ENCODE results near the gene UFM1. TPM values are rescaled to one million over a fixed set of nuclear protein-coding genes. Genes with fewer than 3 reads are reported as not detected.

Gene UFM1
- total RNA-seq, 2 experiments from 2014 or later = 29.6 to 37.6 TPM

- no peak overlapping the region for H3K4me3 Mint-ChIP-seq
- ATAC-seq (no peak), DNase-seq (no peak)
- H3K27ac Mint-ChIP-seq = no peak overlapping the region
- no peaks in the 10 kb centered on the region for H3K4me1 Mint-ChIP-seq
- H3K27me3 Mint-ChIP-seq = peaks cover 10% of the 10 kb centered on the region
- H3K36me3 Mint-ChIP-seq = no peaks in the 10 kb centered on the region
- CTCF ChIA-PET = no interaction called here
- no peaks in the 10 kb centered on the region for H3K9me3 Mint-ChIP-seq (ENCODE audit: low read depth)
Observed at GRCh38 chr13:38376546-38376945, 26.9 kb downstream of the UFM1 start.

GRCh38 chr13:38381890-38382289 is 32.2 kb downstream of the UFM1 start:
- H3K27me3 Mint-ChIP-seq = peaks cover 8% of the 10 kb centered on the region
- DNase-seq (no peak), ATAC-seq (no peak)
- H3K36me3 Mint-ChIP-seq = no peaks in the 10 kb centered on the region
- no peak overlapping the region for H3K4me3 Mint-ChIP-seq
- CTCF ChIA-PET = no interaction called here
- no peak overlapping the region for H3K27ac Mint-ChIP-seq
- H3K9me3 Mint-ChIP-seq (ENCODE audit: low read depth) = no peaks in the 10 kb centered on the region
- H3K4me1 Mint-ChIP-seq = no peaks in the 10 kb centered on the region

GRCh38 chr13:38382946-38383345 is 33.3 kb downstream of the UFM1 start:
- Mint-ChIP-seq H3K27ac (no peak overlapping the region), H3K36me3 (no peaks in the 10 kb centered on the region), H3K27me3 (peaks cover 6% of the 10 kb centered on the region), H3K4me1 (no peaks in the 10 kb centered on the region), H3K4me3 (no peak overlapping the region), H3K9me3 (ENCODE audit: low read depth) (no peaks in the 10 kb centered on the region)
- ATAC-seq = no peak
- CTCF ChIA-PET = no interaction called here
- no peak for DNase-seq

- no peaks in the 10 kb centered on the region for H3K36me3 Mint-ChIP-seq
- CTCF ChIA-PET = no interaction called here
- H3K27me3 Mint-ChIP-seq = peaks cover 8% of the 10 kb centered on the region
- ATAC-seq (no peak), DNase-seq (no peak)
- H3K4me1 Mint-ChIP-seq = no peaks in the 10 kb centered on the region
- no peak overlapping the region for H3K27ac Mint-ChIP-seq
- no peak overlapping the region for H3K4me3 Mint-ChIP-seq
- no peaks in the 10 kb centered on the region for H3K9me3 Mint-ChIP-seq (ENCODE audit: low read depth)
Observed at GRCh38 chr13:38384171-38384570, 34.5 kb downstream of the UFM1 start.

- Mint-ChIP-seq H3K27me3 (peaks cover 8% of the 10 kb centered on the region), H3K9me3 (ENCODE audit: low read depth) (no peaks in the 10 kb centered on the region), H3K27ac (no peak overlapping the region), H3K4me3 (no peak overlapping the region), H3K4me1 (no peaks in the 10 kb centered on the region), H3K36me3 (no peaks in the 10 kb centered on the region)
- no peak for DNase-seq
- no peak for ATAC-seq
- CTCF ChIA-PET = no interaction called here
Observed at GRCh38 chr13:38385153-38385891, 35.7 kb downstream of the UFM1 start.

- CTCF ChIA-PET = no interaction called here
- no peak for ATAC-seq
- no peaks in the 10 kb centered on the region for H3K4me1 Mint-ChIP-seq
- no peaks in the 10 kb centered on the region for H3K36me3 Mint-ChIP-seq
- H3K4me3 Mint-ChIP-seq = no peak overlapping the region
- no peaks in the 10 kb centered on the region for H3K9me3 Mint-ChIP-seq (ENCODE audit: low read depth)
- no peak for DNase-seq
- peaks cover 8% of the 10 kb centered on the region for H3K27me3 Mint-ChIP-seq
- H3K27ac Mint-ChIP-seq = no peak overlapping the region
Observed at GRCh38 chr13:38386421-38386820, 36.8 kb downstream of the UFM1 start.

GRCh38 chr13:38391341-38391740 is 41.7 kb downstream of the UFM1 start:
- no peaks in the 10 kb centered on the region for H3K4me1 Mint-ChIP-seq
- H3K36me3 Mint-ChIP-seq = no peaks in the 10 kb centered on the region
- H3K27me3 Mint-ChIP-seq = peaks cover 8% of the 10 kb centered on the region
- no peak overlapping the region for H3K27ac Mint-ChIP-seq
- H3K9me3 Mint-ChIP-seq (ENCODE audit: low read depth) = no peaks in the 10 kb centered on the region
- DNase-seq (no peak), ATAC-seq (no peak)
- no peak overlapping the region for H3K4me3 Mint-ChIP-seq
- CTCF ChIA-PET = no interaction called here

- CTCF ChIA-PET = no interaction called here
- ATAC-seq (no peak), DNase-seq (no peak)
- Mint-ChIP-seq H3K36me3 (no peaks in the 10 kb centered on the region), H3K27ac (no peak overlapping the region), H3K27me3 (peaks cover 3% of the 10 kb centered on the region), H3K9me3 (ENCODE audit: low read depth) (no peaks in the 10 kb centered on the region), H3K4me1 (peaks cover 4% of the 10 kb centered on the region), H3K4me3 (no peak overlapping the region)
Observed at GRCh38 chr13:38394777-38395496, 45.3 kb downstream of the UFM1 start.

GRCh38 chr13:38395497-38395788 is 45.8 kb downstream of the UFM1 start:
- Mint-ChIP-seq H3K27me3 (peaks cover 3% of the 10 kb centered on the region), H3K4me1 (peaks cover 4% of the 10 kb centered on the region), H3K9me3 (ENCODE audit: low read depth) (no peaks in the 10 kb centered on the region), H3K27ac (no peak overlapping the region), H3K36me3 (no peaks in the 10 kb centered on the region), H3K4me3 (no peak overlapping the region)
- ATAC-seq = no peak
- CTCF ChIA-PET = interaction anchor here (0.7 kb wide), 1 partner anchor 1127 kb away, joined by 3 read pairs; no protein-coding TSS in a partner anchor
- no peak for DNase-seq

- Mint-ChIP-seq H3K4me3 (no peak overlapping the region), H3K9me3 (ENCODE audit: low read depth) (no peaks in the 10 kb centered on the region), H3K27me3 (peaks cover 3% of the 10 kb centered on the region), H3K4me1 (peaks cover 4% of the 10 kb centered on the region), H3K27ac (no peak overlapping the region), H3K36me3 (no peaks in the 10 kb centered on the region)
- CTCF ChIA-PET = no interaction called here
- ATAC-seq (no peak), DNase-seq (no peak)
Observed at GRCh38 chr13:38398711-38399493, 49.3 kb downstream of the UFM1 start.

GRCh38 chr13:38399535-38399934 is 49.9 kb downstream of the UFM1 start:
- no peaks in the 10 kb centered on the region for H3K36me3 Mint-ChIP-seq
- no peak for ATAC-seq
- H3K27ac Mint-ChIP-seq = no peak overlapping the region
- CTCF ChIA-PET = no interaction called here
- no peak overlapping the region for H3K4me3 Mint-ChIP-seq
- peaks cover 6% of the 10 kb centered on the region for H3K27me3 Mint-ChIP-seq
- H3K9me3 Mint-ChIP-seq (ENCODE audit: low read depth) = no peaks in the 10 kb centered on the region
- no peak for DNase-seq
- H3K4me1 Mint-ChIP-seq = peaks cover 4% of the 10 kb centered on the region

GRCh38 chr13:38401276-38401675 is 51.6 kb downstream of the UFM1 start:
- CTCF ChIA-PET = no interaction called here
- no peak overlapping the region for H3K4me3 Mint-ChIP-seq
- H3K27ac Mint-ChIP-seq = no peak overlapping the region
- H3K27me3 Mint-ChIP-seq = peaks cover 6% of the 10 kb centered on the region
- peaks cover 4% of the 10 kb centered on the region for H3K4me1 Mint-ChIP-seq
- no peaks in the 10 kb centered on the region for H3K9me3 Mint-ChIP-seq (ENCODE audit: low read depth)
- ATAC-seq = no peak
- H3K36me3 Mint-ChIP-seq = no peaks in the 10 kb centered on the region
- no peak for DNase-seq

GRCh38 chr13:38405216-38405615 is 55.6 kb downstream of the UFM1 start:
- DNase-seq = no peak
- Mint-ChIP-seq H3K27me3 (peaks cover 6% of the 10 kb centered on the region), H3K36me3 (no peaks in the 10 kb centered on the region), H3K4me1 (no peaks in the 10 kb centered on the region), H3K27ac (no peak overlapping the region), H3K4me3 (no peak overlapping the region), H3K9me3 (ENCODE audit: low read depth) (no peaks in the 10 kb centered on the region)
- CTCF ChIA-PET = no interaction called here
- ATAC-seq = no peak

- no peak overlapping the region for H3K4me3 Mint-ChIP-seq
- CTCF ChIA-PET = no interaction called here
- ATAC-seq (no peak), DNase-seq (no peak)
- no peaks in the 10 kb centered on the region for H3K36me3 Mint-ChIP-seq
- no peaks in the 10 kb centered on the region for H3K9me3 Mint-ChIP-seq (ENCODE audit: low read depth)
- H3K27me3 Mint-ChIP-seq = peaks cover 3% of the 10 kb centered on the region
- no peaks in the 10 kb centered on the region for H3K4me1 Mint-ChIP-seq
- no peak overlapping the region for H3K27ac Mint-ChIP-seq
Observed at GRCh38 chr13:38409771-38410170, 60.1 kb downstream of the UFM1 start.

Data from activated CD8-positive, alpha-beta memory T cell treated with anti-CD3 and anti-CD28 coated beads, Interleukin-2, amount 10 ng/mL, durations not matched to agents 7 days and 5 days (primary cell).